Keratinocyte (primary cell): Measurements from ENCODE around the gene SELPLG. TPM values are rescaled to one million over a fixed set of nuclear protein-coding genes. Genes with fewer than 3 reads are reported as not detected.

ENCODE experiments used
- DNase-seq: peaks from one replicate; pipeline ENCODE4 v3.0.0-alpha.2; 2011; ENCODE audit warnings: low read depth, missing footprints, low spot score
- FAIRE-seq: peaks from 2 replicates; lab custom pipeline; 2011; peaks lifted over from hg19 to GRCh38; lab: Jason Lieb, UNC
- H2AFZ ChIP-seq: 2 replicates; pipeline ENCODE4 v1.6.0; 2012; ENCODE audit warnings: low read length, control low read depth, inconsistent platforms; ENCODE audit not compliant: control insufficient read depth
- H3K27ac ChIP-seq: 2 replicates; pipeline ENCODE4 v1.5.1; 2011; ENCODE audit warnings: low read length; ENCODE audit not compliant: control insufficient read depth, insufficient read depth
- H3K27me3 ChIP-seq: 3 replicates; pipeline ENCODE4 v1.6.0; 2011; ENCODE audit warnings: low read length; ENCODE audit not compliant: control insufficient read depth, insufficient read depth; ENCODE audit errors: extremely low read depth
- H3K36me3 ChIP-seq, 2 experiments: 2 replicates in 1 of 2; 3 replicates in 1 of 2; pipeline ENCODE4 v1.5.1; 2011; ENCODE audit warnings: low read length in 2 of 2, mild to moderate bottlenecking in 1 of 2; ENCODE audit not compliant: control insufficient read depth in 2 of 2, insufficient read depth in 2 of 2; ENCODE audit errors: extremely low read depth in 1 of 2
- H3K4me1 ChIP-seq: 3 replicates; pipeline ENCODE4 v1.5.1; 2011; ENCODE audit warnings: low read length; ENCODE audit not compliant: control insufficient read depth, insufficient read depth; ENCODE audit errors: extremely low read depth
- H3K4me2 ChIP-seq: 3 replicates; pipeline ENCODE4 v1.6.0; 2011; ENCODE audit warnings: low read depth, low read length; ENCODE audit not compliant: control insufficient read depth, insufficient read depth; ENCODE audit errors: extremely low read depth
- H3K4me3 ChIP-seq, 3 experiments: fragments of 200-600 bp in 1 of 3; sonication (generic) in 1 of 3; 2 replicates in 2 of 3; 3 replicates in 1 of 3; pipeline ENCODE4 v1.5.1; 2011 to 2016; ENCODE audit warnings: low read length in 3 of 3, mild to moderate bottlenecking in 3 of 3, control low read depth in 2 of 3, inconsistent platforms in 1 of 3, low read depth in 1 of 3, mixed read lengths in 1 of 3, mixed run types in 1 of 3, moderate library complexity in 1 of 3; ENCODE audit not compliant: control insufficient read depth in 2 of 3, insufficient read depth in 2 of 3; ENCODE audit errors: extremely low read depth in 1 of 3
- H3K79me2 ChIP-seq: 2 replicates; pipeline ENCODE4 v1.6.0; 2012; ENCODE audit warnings: low read length; ENCODE audit not compliant: control insufficient read depth, insufficient read depth
- H3K9ac ChIP-seq: 3 replicates; pipeline ENCODE4 v1.6.0; 2011; ENCODE audit warnings: low read length; ENCODE audit not compliant: control insufficient read depth, insufficient read depth; ENCODE audit errors: extremely low read depth
- H3K9me1 ChIP-seq: 3 replicates; pipeline ENCODE4 v1.6.0; 2011; ENCODE audit warnings: low read length; ENCODE audit not compliant: control insufficient read depth, insufficient read depth; ENCODE audit errors: extremely low read depth
- H3K9me3 ChIP-seq: 2 replicates; pipeline ENCODE4 v1.5.1; 2012; ENCODE audit warnings: low read depth, low read length; ENCODE audit not compliant: control insufficient read depth
- H4K20me1 ChIP-seq: 3 replicates; pipeline ENCODE4 v1.6.0; 2011; ENCODE audit warnings: low read length; ENCODE audit not compliant: control insufficient read depth, insufficient read depth; ENCODE audit errors: extremely low read depth
- EZH2 ChIP-seq: IDR thresholded peaks from one replicate; pipeline ENCODE4 v1.6.1; 2012; ENCODE audit warnings: inconsistent platforms, mild to moderate bottlenecking, low read length, moderate library complexity
- dilution Hi-C: fragments of 300-500 bp; cut with MboI; formaldehyde crosslinking; loops from one replicate; pipeline ENCODE4 v1.7.0; 2020; ENCODE audit warnings: low sequenced_read_pairs; ENCODE audit not compliant: extremely low pct_ligation_motif_present
- polyA plus RNA-seq, 5 experiments: library from polyadenylated mRNA; depleted of rRNA in 3 of 5; stranded (reverse) in 3 of 5; stranded (forward) in 1 of 5; unstranded in 1 of 5; fragments of >200 nt; gene quantifications; 1 replicate in 1 of 5; 2 replicates in 3 of 5; 3 replicates in 1 of 5; pipeline versions ENCODE4 v1.2.1 to v1.2.3, GENCODE V29; 2011 to 2012; ENCODE audit warnings: missing spikeins in 2 of 5, low read depth in 1 of 5, low replicate concordance in 1 of 5
- TF ChIP-seq, protein P1 (sequence below), 3 experiments: IDR thresholded peaks in 1 of 3; conservative IDR thresholded peaks in 1 of 3; optimal IDR thresholded peaks in 1 of 3; 2 replicates in 2 of 3; 3 replicates in 1 of 3; pipeline versions ENCODE3 to v1.5.1; 2011; ENCODE audit warnings: low read length in 3 of 3, mild to moderate bottlenecking in 3 of 3, moderate library complexity in 2 of 3, control low read depth in 1 of 3, inconsistent platforms in 1 of 3; ENCODE audit not compliant: insufficient read depth in 2 of 3; ENCODE audit errors: extremely low read depth in 1 of 3

Gene SELPLG
- polyA plus RNA-seq, 1 donor (not counting 4 experiments of a cell fraction or from before 2014, with no cell fraction given) = 0.80 TPM

DNA sequence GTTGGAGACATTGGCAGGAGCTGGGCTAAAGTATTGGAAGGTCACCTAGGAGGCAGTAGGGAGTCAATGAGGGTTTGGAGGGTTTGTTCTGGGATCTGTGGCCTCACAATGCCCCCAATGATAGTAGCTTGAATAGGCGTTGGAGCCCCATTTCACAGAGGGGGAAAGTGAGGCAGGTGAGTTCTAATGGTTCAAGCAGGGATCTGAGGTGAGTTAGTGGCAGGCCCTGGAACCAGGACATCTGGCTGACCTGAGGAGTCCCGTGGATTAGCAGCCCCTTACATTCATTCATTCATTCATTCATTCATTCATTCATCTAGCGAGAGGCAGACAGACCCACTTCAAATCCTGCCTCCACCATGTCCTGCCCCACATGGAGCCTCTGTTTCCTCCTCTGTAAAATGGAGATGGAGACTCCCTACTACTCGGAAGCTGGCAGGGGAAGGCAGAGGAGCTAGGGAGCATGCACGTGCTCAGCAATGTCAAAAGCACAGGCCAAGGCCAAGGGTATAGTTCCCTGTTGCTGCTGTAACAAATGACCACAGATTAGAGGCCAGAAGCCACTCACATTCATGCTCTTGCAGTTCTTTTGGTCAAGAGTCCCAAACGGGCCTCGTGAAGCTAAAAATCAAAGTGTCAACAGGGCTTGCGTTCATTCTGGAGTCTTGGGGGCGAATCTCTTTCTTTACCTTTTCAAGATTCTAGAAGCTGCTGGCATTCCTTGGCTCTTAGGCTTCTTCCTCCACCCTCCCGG lies 33.6 kb downstream of the SELPLG start:
- Histone ChIP-seq H4K20me1 (no peaks in the 10 kb centered on the region), H3K4me2 (no peak overlapping the region), H3K9me3 (no peaks in the 10 kb centered on the region), H3K9me1 (no peaks in the 10 kb centered on the region), H3K27ac (no peak overlapping the region), H3K4me1 (no peaks in the 10 kb centered on the region), H3K9ac (no peak overlapping the region), H3K79me2 (no peaks in the 10 kb centered on the region), H3K4me3 (no peak overlapping the region), H3K27me3 (peaks cover 16% of the 10 kb centered on the region), H3K36me3 (no peaks in the 10 kb centered on the region), H2AFZ (no peak overlapping the region)
- no peak for TF ChIP-seq EZH2
- TF ChIP-seq, protein P1, sequence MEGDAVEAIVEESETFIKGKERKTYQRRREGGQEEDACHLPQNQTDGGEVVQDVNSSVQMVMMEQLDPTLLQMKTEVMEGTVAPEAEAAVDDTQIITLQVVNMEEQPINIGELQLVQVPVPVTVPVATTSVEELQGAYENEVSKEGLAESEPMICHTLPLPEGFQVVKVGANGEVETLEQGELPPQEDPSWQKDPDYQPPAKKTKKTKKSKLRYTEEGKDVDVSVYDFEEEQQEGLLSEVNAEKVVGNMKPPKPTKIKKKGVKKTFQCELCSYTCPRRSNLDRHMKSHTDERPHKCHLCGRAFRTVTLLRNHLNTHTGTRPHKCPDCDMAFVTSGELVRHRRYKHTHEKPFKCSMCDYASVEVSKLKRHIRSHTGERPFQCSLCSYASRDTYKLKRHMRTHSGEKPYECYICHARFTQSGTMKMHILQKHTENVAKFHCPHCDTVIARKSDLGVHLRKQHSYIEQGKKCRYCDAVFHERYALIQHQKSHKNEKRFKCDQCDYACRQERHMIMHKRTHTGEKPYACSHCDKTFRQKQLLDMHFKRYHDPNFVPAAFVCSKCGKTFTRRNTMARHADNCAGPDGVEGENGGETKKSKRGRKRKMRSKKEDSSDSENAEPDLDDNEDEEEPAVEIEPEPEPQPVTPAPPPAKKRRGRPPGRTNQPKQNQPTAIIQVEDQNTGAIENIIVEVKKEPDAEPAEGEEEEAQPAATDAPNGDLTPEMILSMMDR (optimal IDR thresholded peaks at IDR 0.05 in 1 of 3, IDR thresholded peaks at IDR 0.05 in 1 of 3, conservative IDR thresholded peaks at IDR 0.05 in 1 of 3; ENCODE audit: extremely low read depth in 1 of 3, insufficient read depth in 2 of 3, low read length in 3 of 3) = no peak
- DNase-seq (no peak), FAIRE-seq (no peak)
- dilution Hi-C loops = no loop called here

DNA sequence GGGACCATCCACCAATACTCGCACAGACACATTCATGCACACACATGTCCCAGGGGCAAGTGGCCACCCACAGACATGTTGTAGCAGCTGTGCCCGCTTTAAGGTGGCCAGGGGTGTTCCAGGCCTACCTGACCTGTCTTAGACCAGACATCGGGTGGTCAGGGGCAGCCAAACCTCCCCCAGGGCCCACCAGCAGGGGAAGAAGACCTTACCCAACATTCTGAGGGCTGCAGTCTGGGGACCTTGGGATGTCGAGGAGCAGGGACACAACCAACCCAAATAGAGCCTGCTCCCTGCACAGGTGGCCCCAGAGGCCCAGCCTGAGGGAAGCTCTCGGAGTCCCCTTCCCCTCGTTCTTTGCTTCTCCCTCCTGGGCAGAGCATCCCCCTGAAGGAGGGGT lies 34.2 kb downstream of the SELPLG start:
- H3K9me1 ChIP-seq = no peaks in the 10 kb centered on the region
- no peaks in the 10 kb centered on the region for H3K9me3 ChIP-seq

More for the DNA sequence above, 34.2 kb downstream of the SELPLG start:
- Histone ChIP-seq H3K9ac (no peak overlapping the region), H3K4me1 (no peaks in the 10 kb centered on the region), H4K20me1 (no peaks in the 10 kb centered on the region), H3K27ac (no peak overlapping the region), H3K4me3 (no peak overlapping the region), H3K27me3 (peaks cover 10% of the 10 kb centered on the region), H3K79me2 (no peaks in the 10 kb centered on the region), H3K36me3 (no peaks in the 10 kb centered on the region), H3K4me2 (no peak overlapping the region), H2AFZ (no peak overlapping the region)
- FAIRE-seq (no peak), DNase-seq (no peak)
- dilution Hi-C loops = no loop called here
- TF ChIP-seq, protein P1 (optimal IDR thresholded peaks at IDR 0.05 in 1 of 3, IDR thresholded peaks at IDR 0.05 in 1 of 3, conservative IDR thresholded peaks at IDR 0.05 in 1 of 3; ENCODE audit: extremely low read depth in 1 of 3, insufficient read depth in 2 of 3, low read length in 3 of 3) = no peak
- no peak for TF ChIP-seq EZH2
